Measurements from ENCODE around the gene PCSK2.

DNA sequence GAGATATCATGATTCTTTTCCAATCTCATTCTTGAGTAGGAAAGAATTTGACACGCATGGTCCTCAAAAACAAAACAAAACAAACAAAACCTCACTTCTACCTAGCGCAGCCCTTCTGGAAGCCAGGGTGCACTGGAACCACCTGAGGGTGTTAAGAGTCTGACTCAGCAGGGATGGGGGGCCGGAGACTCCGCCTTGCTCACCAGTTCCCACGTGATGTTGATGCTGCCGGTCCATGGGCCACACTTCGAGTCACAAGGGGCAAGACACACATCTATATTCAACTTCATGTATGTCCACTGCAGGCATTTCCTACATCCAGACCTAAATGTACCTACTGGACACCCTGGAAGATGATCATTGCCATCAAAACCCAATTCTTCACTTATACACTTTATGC, 274.0 kb downstream of the PCSK2 start:
- TF ChIP-seq, protein P1, sequence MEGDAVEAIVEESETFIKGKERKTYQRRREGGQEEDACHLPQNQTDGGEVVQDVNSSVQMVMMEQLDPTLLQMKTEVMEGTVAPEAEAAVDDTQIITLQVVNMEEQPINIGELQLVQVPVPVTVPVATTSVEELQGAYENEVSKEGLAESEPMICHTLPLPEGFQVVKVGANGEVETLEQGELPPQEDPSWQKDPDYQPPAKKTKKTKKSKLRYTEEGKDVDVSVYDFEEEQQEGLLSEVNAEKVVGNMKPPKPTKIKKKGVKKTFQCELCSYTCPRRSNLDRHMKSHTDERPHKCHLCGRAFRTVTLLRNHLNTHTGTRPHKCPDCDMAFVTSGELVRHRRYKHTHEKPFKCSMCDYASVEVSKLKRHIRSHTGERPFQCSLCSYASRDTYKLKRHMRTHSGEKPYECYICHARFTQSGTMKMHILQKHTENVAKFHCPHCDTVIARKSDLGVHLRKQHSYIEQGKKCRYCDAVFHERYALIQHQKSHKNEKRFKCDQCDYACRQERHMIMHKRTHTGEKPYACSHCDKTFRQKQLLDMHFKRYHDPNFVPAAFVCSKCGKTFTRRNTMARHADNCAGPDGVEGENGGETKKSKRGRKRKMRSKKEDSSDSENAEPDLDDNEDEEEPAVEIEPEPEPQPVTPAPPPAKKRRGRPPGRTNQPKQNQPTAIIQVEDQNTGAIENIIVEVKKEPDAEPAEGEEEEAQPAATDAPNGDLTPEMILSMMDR (IDR thresholded peaks at IDR 0.05 in 8 of 11, conservative IDR thresholded peaks at IDR 0.05 in 3 of 11) = no peak
- TF ChIP-seq POLR2A (IDR thresholded peaks at IDR 0.05) = no peak
- TF ChIP-seq POLR2AphosphoS5 (IDR thresholded peaks at IDR 0.05) = no peak

Measured in spleen (tissue), 7 donors.